GM12872 (cell line): ENCODE data around the gene CIB4.

Experiments
- TF ChIP-seq, protein P1 (sequence below): IDR thresholded peaks from 3 replicates; pipeline ENCODE4 v1.5.1; 2011; ENCODE audit warnings: low read depth, mild to moderate bottlenecking, low read length, moderate library complexity; ENCODE audit not compliant: insufficient read depth

Gene CIB4

GRCh38 chr2:26576565-26577441, 64.4 kb downstream of the CIB4 start:
- TF ChIP-seq, protein P1, sequence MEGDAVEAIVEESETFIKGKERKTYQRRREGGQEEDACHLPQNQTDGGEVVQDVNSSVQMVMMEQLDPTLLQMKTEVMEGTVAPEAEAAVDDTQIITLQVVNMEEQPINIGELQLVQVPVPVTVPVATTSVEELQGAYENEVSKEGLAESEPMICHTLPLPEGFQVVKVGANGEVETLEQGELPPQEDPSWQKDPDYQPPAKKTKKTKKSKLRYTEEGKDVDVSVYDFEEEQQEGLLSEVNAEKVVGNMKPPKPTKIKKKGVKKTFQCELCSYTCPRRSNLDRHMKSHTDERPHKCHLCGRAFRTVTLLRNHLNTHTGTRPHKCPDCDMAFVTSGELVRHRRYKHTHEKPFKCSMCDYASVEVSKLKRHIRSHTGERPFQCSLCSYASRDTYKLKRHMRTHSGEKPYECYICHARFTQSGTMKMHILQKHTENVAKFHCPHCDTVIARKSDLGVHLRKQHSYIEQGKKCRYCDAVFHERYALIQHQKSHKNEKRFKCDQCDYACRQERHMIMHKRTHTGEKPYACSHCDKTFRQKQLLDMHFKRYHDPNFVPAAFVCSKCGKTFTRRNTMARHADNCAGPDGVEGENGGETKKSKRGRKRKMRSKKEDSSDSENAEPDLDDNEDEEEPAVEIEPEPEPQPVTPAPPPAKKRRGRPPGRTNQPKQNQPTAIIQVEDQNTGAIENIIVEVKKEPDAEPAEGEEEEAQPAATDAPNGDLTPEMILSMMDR = no peak

GRCh38 chr2:26575836-26576564, 65.2 kb downstream of the CIB4 start:
- TF ChIP-seq, protein P1 = no peak

- TF ChIP-seq, protein P1 = no peak
Measured at GRCh38 chr2:26574900-26575560, 66.1 kb downstream of the CIB4 start.

DNA sequence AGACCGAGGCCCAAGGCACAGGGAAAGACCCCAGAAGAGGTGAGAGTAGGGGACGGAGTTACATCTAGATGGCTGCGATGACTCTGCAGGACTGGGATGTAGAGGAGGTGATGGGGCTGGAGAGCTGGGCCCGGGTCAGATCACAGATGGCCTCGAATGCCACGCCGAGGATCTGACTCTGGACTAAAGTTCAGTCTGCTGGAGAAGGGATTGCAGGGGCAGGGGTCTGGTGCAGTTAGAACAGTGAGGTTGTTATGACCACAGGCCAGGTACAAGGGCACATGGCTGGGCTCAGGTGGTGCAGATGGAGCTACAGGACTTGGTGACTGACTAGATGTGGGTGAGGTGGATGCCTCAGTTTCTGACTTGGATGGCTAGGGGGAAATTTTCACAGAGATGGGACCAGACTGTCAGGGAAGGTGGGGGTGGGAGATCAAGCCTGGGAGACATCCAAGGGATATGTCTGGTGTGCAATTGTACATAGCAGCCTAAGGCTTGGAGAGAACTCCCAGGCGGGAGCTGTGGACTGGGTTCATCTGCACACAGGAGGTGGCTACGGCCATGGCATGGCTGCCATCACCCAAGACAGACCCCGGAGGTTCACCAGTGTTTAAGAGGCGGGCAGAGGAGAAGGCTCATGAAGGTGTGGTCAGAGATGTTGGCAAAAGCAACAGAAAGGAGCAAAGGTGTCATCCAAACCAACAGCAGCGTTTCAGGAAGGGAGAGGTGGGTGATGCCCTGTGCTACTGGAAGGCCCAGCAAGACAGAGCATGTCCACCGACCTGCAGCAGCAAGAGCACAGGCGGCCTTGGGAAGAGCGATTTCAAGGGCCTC, 66.9 kb downstream of the CIB4 start:
- TF ChIP-seq, protein P1 = no peak

DNA sequence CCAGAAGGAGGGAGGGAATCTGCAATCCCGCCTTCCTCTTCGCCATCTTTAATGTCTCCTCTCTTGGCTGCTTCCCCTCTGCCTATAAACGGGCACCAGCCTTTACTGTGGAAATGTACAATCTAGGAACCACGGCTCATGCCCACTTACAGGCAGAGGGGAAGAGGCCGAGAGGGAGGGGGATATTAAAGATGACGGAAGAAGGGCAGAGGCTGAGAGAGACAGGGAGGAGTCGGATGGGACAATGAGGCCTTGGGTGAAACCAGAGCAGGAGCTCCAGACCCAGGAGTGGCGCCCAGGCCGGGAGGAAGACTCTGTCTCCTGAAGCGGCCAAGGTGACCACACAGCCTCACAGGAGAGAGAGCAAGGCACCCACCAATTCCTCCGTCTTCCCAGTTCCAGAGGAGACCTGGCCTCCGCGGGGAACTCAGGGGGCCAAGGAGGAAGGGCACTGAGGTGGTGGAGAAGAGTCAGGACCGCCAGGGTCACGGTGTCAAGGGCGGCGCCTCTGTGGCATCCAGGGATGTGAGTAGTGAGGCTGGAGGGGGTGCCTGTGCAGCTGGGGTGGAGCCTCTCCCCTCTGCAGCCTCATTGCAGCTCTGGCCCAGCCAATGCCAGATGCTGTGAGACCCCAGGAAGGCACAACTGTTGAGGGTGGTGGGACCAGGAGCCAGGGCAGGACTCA, 67.8 kb downstream of the CIB4 start:
- TF ChIP-seq, protein P1 = no peak

DNA sequence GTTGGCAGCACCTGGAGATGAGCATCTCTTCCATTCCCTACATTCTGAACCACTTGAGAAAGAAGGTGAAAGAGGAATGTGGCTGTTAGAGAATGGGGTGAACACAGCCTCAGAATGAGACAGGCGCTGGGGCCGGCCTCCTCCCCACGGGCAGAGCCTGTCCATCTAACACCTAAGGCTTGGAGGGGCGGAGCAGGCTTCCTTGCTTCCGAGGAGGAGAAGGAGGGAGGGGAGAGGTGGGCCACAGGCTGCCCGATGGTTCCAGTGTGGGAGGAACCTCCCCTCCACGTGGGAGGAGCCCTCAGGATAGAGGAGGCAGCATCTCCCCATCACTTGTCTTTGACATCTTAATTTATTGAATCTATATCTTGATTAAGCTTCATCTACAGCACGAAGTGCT, 68.6 kb downstream of the CIB4 start:
- TF ChIP-seq, protein P1 = no peak
